Hippocampal formation (tissue), 2 donors: ENCODE results near the gene SLX9.

Experiments used
- DNase-seq, 2 donors: peaks; one replicate each; lab custom pipeline; 2025; lab: John Stamatoyannopoulos, UW

SLX9 gene

GRCh38 chr21:45001134-45002095, 61.6 kb downstream of the SLX9 start:
- DNase-seq, result peak; percentile 0 to 24

- DNase-seq, result no peak
Measured at GRCh38 chr21:45002381-45003204, 62.8 kb downstream of the SLX9 start.

- peak in 1 of 2 donors; percentile 1 for DNase-seq
Measured at GRCh38 chr21:45003331-45004058, 63.7 kb downstream of the SLX9 start.

DNA sequence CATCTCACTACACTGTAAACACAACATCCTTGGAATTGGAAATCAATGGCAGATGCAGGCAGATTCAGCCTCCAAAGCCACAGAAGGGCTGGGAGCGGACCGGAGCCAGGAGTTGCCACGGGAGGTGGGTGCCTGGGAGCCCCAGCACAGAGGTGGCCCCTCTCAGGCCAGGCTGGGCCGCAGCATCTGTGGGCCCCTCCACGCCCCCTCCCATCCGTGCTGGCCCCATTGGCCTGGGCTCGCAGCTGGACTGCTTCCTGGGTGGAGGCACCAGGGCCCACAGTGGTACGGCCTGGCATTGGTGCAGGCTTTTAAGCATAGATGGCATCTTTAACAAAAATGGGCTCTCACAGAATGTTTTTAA, 64.2 kb downstream of the SLX9 start:
- no peak for DNase-seq

DNA sequence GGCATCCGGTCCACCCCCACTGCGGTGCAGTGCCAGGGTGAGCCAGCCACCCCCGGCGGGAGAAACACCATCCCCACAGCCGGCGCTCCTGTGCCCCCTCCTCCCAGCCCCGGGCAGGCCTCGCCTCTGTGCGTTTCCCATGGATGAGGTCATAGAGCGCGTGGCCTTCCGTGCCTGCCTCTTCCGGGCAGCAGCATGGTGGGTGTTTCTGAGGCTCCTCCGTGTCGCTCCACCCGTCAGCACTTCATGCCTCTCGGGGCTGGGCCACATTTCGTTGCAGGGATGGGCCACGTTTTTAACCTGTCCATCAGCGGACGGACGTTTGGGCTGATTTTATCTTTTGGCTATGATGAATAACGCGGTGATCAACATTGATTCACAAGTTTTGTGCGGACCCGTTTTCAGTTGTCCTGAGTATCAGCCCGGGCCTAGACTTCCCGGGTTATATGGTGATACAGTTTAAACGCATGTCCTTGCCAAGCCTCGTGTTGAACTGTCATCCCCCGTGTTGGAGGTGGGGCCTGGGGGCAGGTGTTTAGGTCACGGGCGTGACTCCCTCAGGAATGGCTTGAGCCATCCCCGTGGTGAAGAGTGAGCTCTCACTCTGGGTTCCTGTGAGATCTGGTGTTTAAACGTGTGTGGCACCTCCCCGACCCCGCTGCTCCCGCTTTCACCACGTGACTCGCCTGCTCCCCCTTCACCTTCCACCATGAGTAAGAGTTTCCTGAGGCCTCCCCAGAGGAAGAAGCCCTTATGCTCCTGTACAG, 64.8 kb downstream of the SLX9 start:
- DNase-seq, result no peak

GRCh38 chr21:45006536-45007095, 66.8 kb downstream of the SLX9 start:
- no peak for DNase-seq

DNA sequence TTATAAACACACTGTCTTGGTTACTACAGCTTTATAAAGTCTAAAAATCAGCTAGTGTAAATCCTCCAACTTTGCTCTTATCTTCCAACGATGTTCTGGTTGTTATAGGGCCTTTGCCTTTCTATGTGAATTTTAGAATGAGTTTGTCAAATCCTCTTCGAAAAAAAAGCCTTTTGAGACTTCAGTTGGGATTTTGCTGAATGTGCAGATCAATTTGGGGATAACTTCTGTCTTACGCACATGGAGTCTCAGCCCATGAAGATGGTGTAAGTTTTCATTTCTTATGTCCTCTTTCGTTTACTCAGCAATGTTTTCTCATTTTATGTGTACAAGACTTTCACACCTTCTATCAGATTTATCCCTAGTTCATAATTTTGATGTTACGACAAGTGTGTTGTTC, 69.8 kb downstream of the SLX9 start:
- no peak for DNase-seq

- no peak for DNase-seq
Measured at GRCh38 chr21:45010096-45010495, 70.3 kb downstream of the SLX9 start.

GRCh38 chr21:45010860-45011259, 71.0 kb downstream of the SLX9 start:
- no peak for DNase-seq

DNA sequence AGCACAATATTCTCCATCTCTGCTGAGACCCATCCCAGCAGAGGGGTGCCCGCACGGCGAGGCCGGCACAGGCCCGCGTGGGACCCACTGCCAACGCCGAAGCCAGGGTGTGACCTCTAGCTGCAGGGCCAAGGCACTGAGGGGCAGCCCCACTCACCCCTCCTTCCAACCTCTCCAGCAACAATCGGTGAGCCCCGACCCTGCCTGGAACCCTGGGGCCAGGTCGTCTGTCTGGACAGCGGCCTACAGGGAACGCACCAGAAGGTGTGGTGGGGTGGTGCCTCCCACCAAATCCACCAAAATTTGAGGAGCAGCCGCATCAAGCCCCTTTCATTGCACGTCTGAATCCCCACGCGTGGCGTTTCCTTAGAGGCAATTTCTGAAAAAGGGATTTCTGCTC, 71.6 kb downstream of the SLX9 start:
- DNase-seq, result no peak

DNA sequence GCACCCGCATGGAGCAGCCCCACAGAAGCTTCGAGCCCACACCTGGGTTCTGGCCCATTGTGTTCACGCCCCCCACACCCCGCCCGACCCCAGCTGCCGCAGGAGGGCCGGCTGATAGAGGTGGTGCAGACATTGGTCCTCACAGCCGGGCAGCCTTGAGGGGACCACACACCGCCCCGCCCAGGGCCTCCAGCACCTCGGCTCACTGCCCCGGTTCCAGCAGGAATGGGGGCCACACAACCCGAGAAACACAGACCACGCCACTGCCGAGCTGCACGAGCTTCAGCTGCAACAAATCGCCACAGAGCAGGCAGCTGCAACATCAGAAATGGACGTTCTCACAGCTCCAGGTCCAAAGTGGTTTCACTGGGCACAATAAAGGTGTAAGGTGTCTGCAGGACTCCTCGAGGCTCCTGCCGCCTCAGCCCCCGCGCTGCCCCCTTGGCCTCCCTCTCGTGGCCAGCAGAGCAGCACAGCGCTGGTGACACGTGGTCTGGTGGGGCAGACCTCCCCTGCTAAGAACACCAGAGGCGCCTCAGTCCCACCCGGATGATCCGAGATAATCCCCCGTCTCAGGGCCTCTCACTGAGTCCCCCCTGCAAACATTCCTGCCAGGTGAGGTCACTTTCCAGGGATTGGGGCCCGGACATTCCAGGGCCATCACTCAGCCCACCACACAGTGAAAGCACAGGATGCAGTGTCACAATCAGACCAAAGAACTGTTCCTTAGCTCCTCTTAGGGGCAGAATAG, 72.3 kb downstream of the SLX9 start:
- DNase-seq, result no peak

- DNase-seq, result no peak
Measured at GRCh38 chr21:45012662-45013259, 72.9 kb downstream of the SLX9 start.

GRCh38 chr21:45013260-45013841, 73.5 kb downstream of the SLX9 start:
- no peak for DNase-seq

DNA sequence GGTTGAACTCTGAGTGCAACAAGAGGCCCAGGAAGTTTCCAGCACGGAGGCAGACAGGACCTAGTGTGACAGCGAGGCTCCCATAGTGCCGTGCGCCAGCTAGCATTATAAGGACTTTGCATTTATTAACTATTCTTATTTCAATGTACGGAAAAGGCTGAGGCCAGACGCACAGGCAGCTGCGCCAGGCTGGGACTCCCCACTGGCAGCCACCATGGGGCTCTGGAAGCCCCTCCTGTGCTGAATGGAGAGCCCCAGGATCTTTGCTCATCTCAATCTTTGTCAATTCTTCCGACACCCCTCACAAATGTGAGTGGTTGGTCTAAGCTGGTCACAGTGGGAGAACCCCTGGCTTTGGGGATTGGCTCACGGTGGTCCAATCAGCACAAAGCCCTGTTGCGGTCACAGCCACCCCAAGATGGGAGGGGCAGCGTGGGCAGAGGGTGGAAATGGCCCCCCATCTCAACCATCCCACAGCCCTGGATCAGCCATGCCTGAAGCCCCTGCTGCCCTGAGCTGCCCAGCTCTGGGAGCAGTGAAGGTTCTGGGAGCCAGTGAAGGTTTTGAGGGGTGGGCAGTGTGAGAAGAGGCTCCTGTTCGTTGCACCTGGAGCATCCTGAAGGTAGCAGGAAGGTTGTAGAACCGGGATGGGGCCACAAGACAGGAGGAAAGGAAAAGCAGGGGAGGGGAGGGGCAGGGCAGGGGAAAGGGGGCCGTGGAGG, 75.1 kb downstream of the SLX9 start:
- no peak for DNase-seq

GRCh38 chr21:45015469-45015860, 75.6 kb downstream of the SLX9 start:
- DNase-seq, result no peak

- no peak for DNase-seq
Measured at GRCh38 chr21:45016031-45016405, 76.2 kb downstream of the SLX9 start.

DNA sequence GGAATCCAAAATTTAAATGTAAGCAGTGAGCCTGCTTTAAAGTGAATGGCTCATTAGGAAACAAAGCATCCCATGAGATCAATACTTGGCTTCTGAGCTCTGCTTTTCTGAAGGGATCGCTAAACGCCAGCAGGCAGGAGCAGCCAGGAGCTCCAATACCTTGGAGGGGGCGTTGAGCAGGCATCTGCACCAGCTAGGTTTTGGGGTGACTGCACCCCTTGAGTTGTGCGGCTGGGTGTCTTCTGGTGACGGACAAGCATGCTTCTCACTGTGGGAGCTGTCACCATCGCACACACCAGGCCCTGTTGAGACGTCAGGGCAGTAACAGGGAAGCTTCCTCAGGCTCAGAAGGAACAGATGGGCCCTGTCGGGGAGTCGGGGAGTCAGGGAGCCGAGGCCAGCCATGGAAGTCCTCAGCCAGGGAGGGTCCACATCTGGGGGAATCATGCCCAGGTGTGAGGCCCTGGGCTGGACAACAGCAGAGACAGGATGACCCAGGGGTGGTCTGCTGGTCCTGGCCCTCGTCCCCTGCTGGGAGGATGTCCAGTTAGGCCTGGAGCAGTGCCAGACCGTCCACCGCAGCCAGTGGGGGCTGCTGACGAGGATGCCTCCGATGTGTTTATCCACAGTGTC, 76.7 kb downstream of the SLX9 start:
- no peak for DNase-seq
